HCT116 (cell line): ENCODE measurements around the gene AAMP. TPM values are rescaled to one million over a fixed set of nuclear protein-coding genes. Genes with fewer than 3 reads are reported as not detected.

Experiments
- ATAC-seq: fragments of 200-7000 bp; cut with Tn5 transposase; 2 replicates; pipeline ENCODE4 v1.9.1; 2020; ENCODE audit warnings: mild to moderate bottlenecking, moderate library complexity
- BruUV-seq: library from RNA; stranded (reverse); fragments of 400-500 nt; replicated peaks from 2 replicates; lab custom pipeline; 2021; lab: Mats Ljungman, UMichigan
- CTCF ChIA-PET: fragments of 300-600 bp; sonication (Branson Sonifier 250); formaldehyde crosslinking; loops from one replicate; lab custom pipeline; 2021; ENCODE audit warnings: antibody characterized with exemption; lab: Charles Lee
- POLR2A ChIA-PET: fragments of 300-600, 350-600 bp; sonication (Branson Sonifier 250); formaldehyde crosslinking; loops from one replicate; lab custom pipeline; 2021; ENCODE audit warnings: antibody characterized with exemption; lab: Charles Lee
- RAD21 ChIA-PET, 2 experiments: fragments of 300-600 bp; sonication (Branson Sonifier 250); formaldehyde crosslinking; loops; one replicate each; lab custom pipeline; 2023; ENCODE audit warnings: low total read pairs in 2 of 2; ENCODE audit not compliant: uncharacterized antibody in 2 of 2, unreplicated experiment in 2 of 2, low non-redundant PET in 1 of 2; lab: Charles Lee
- DNase-seq: peaks from one replicate; pipeline ENCODE4 v3.0.0-alpha.2; 2010; ENCODE audit warnings: low read depth, low spot score
- H2AFZ ChIP-seq: fragments of 200-600 bp; shearing (Covaris generic), sonication (generic); 2 replicates; pipeline ENCODE4 v1.6.1; 2017; ENCODE audit warnings: low read depth, mixed run types, mixed read lengths, antibody characterized with exemption, low read length; ENCODE audit not compliant: poor library complexity, severe bottlenecking
- H3K27ac ChIP-seq: 2 replicates; pipeline ENCODE4 v1.5.1; 2012; ENCODE audit warnings: low read depth, low read length
- H3K27me3 ChIP-seq: fragments of 200-600 bp; sonication (generic); 2 replicates; pipeline ENCODE4 v1.6.1; 2016; ENCODE audit warnings: mixed run types, low read length, mixed read lengths; ENCODE audit not compliant: insufficient read depth
- H3K36me3 ChIP-seq, 2 experiments: fragments of 200-500 bp in 1 of 2; fragments of 200-600 bp in 1 of 2; sonication (Bioruptor generic) in 1 of 2; sonication (generic) in 1 of 2; 2 replicates each; pipeline versions ENCODE4 v1.5.1 to v1.6.1; 2014 to 2016; ENCODE audit warnings: low read length in 2 of 2, inconsistent platforms in 1 of 2, mixed read lengths in 1 of 2, mixed run types in 1 of 2; ENCODE audit not compliant: insufficient read depth in 2 of 2, control insufficient read depth in 1 of 2
- H3K4me1 ChIP-seq, 2 experiments: fragments of 200-600 bp in 1 of 2; sonication (generic) in 1 of 2; 2 replicates each; pipeline versions ENCODE4 v1.5.1 to v1.6.1; 2012 to 2017; ENCODE audit warnings: low read length in 2 of 2, inconsistent platforms in 1 of 2, mild to moderate bottlenecking in 1 of 2, mixed read lengths in 1 of 2, mixed run types in 1 of 2, moderate library complexity in 1 of 2; ENCODE audit not compliant: insufficient read depth in 2 of 2, control insufficient read depth in 1 of 2
- H3K4me2 ChIP-seq: fragments of 200-600 bp; sonication (generic); 2 replicates; pipeline ENCODE4 v1.6.1; 2017; ENCODE audit warnings: mixed run types, low read length, mixed read lengths
- H3K4me3 ChIP-seq, 2 experiments: fragments of 200-600 bp in 1 of 2; sonication (generic) in 1 of 2; replicated peaks in 1 of 2; 2 replicates each; pipeline ENCODE4 v1.5.1; 2011 to 2016; ENCODE audit warnings: low read length in 2 of 2, control low read depth in 1 of 2, low read depth in 1 of 2, mild to moderate bottlenecking in 1 of 2, mixed read lengths in 1 of 2, mixed run types in 1 of 2
- H3K79me2 ChIP-seq: fragments of 200-600 bp; sonication (generic); 2 replicates; pipeline ENCODE4 v1.6.1; 2017; ENCODE audit warnings: mild to moderate bottlenecking, mixed run types, low read length, moderate library complexity, mixed read lengths; ENCODE audit not compliant: insufficient read depth
- H3K9ac ChIP-seq: fragments of 200-600 bp; sonication (generic); 2 replicates; pipeline ENCODE4 v1.6.1; 2016; ENCODE audit warnings: low read length, mixed read lengths
- H3K9me2 ChIP-seq: fragments of 200-600 bp; sonication (generic), shearing (Covaris generic); 2 replicates; pipeline ENCODE4 v1.6.1; 2017; ENCODE audit warnings: mixed run types, mild to moderate bottlenecking, moderate library complexity; ENCODE audit not compliant: insufficient read depth
- H3K9me3 ChIP-seq, 2 experiments: fragments of 200-500 bp in 1 of 2; fragments of 200-600 bp in 1 of 2; sonication (Bioruptor generic) in 1 of 2; sonication (generic) in 1 of 2; 2 replicates each; pipeline ENCODE4 v1.6.1; 2014 to 2017; ENCODE audit warnings: low read length in 2 of 2, mixed read lengths in 2 of 2, inconsistent platforms in 1 of 2, low read depth in 1 of 2, mild to moderate bottlenecking in 1 of 2, mixed run types in 1 of 2, moderate library complexity in 1 of 2; ENCODE audit not compliant: control insufficient read depth in 1 of 2, insufficient read depth in 1 of 2
- H4K20me1 ChIP-seq: fragments of 200-600 bp; sonication (generic), shearing (Covaris generic); 2 replicates; pipeline ENCODE4 v1.6.1; 2017; ENCODE audit warnings: mixed run types, mild to moderate bottlenecking, moderate library complexity; ENCODE audit not compliant: insufficient read depth
- ATF3 ChIP-seq: IDR thresholded peaks from 2 replicates; pipeline ENCODE4 v1.6.1; 2012
- CBX3 ChIP-seq: IDR thresholded peaks from 2 replicates; pipeline ENCODE4 v1.6.1; 2012; ENCODE audit warnings: low read depth
- EGR1 ChIP-seq: IDR thresholded peaks from 2 replicates; pipeline ENCODE4 v1.6.1; 2012; ENCODE audit warnings: low read depth
- EZH2phosphoT487 ChIP-seq: fragments of 200-600 bp; IDR thresholded peaks from 2 replicates; pipeline ENCODE4 v1.6.1; 2018; ENCODE audit warnings: antibody characterized with exemption, borderline replicate concordance
- FOSL1 ChIP-seq: IDR thresholded peaks from 2 replicates; pipeline ENCODE4 v1.6.1; 2012; ENCODE audit warnings: low read depth
- POLR2AphosphoS5 ChIP-seq: IDR thresholded peaks from 2 replicates; pipeline ENCODE4 v1.6.1; 2011; ENCODE audit warnings: mild to moderate bottlenecking, low read depth, low read length, moderate library complexity
- RAD21 ChIP-seq: IDR thresholded peaks from 2 replicates; pipeline ENCODE4 v1.6.1; 2012; ENCODE audit warnings: low read depth, mild to moderate bottlenecking
- SIN3A ChIP-seq: IDR thresholded peaks from 2 replicates; pipeline ENCODE4 v1.6.1; 2012; ENCODE audit warnings: low read depth
- SP1 ChIP-seq: IDR thresholded peaks from 2 replicates; pipeline ENCODE4 v1.6.1; 2012; ENCODE audit warnings: low read depth
- YY1 ChIP-seq: IDR thresholded peaks from 2 replicates; pipeline ENCODE4 v1.6.1; 2011; ENCODE audit warnings: low read length, low read depth, moderate library complexity, mild to moderate bottlenecking; ENCODE audit not compliant: insufficient replicate concordance; ENCODE audit errors: extremely low read depth
- ZFX ChIP-seq: fragments of 450-650 bp; IDR thresholded peaks from 2 replicates; pipeline ENCODE4 v1.6.1; 2017
- ZNF274 ChIP-seq: fragments of 200-500 bp; sonication (Bioruptor generic); IDR thresholded peaks from 2 replicates; pipeline ENCODE4 v1.6.1; 2014; ENCODE audit warnings: mild to moderate bottlenecking, low read depth, low read length, inconsistent platforms
- intact Hi-C: fragments of 100-400 bp; cut with micrococcal nuclease; formaldehyde crosslinking; loops from 2 replicates; pipeline ENCODE4 v1.10.0; 2022
- total RNA-seq: library from RNA; stranded (reverse); gene quantifications from one replicate; pipeline ENCODE4 v1.2.1, GENCODE V29; 2021; ENCODE audit not compliant: unreplicated experiment
- TF ChIP-seq, protein P1 (sequence below), 3 experiments: fragments of 200-600 bp in 1 of 3; sonication (generic) in 1 of 3; IDR thresholded peaks in 2 of 3; conservative IDR thresholded peaks in 1 of 3; 2 replicates each; pipeline ENCODE4 v1.5.1; 2012 to 2017; ENCODE audit warnings: low read depth in 2 of 3, low read length in 2 of 3, antibody characterized with exemption in 1 of 3, borderline replicate concordance in 1 of 3, control low read depth in 1 of 3, mild to moderate bottlenecking in 1 of 3, mixed read lengths in 1 of 3, mixed run types in 1 of 3, moderate library complexity in 1 of 3; ENCODE audit not compliant: insufficient read depth in 1 of 3
- TF ChIP-seq, protein P2 (sequence below): IDR thresholded peaks from 2 replicates; pipeline ENCODE4 v1.6.1; 2011; ENCODE audit warnings: mild to moderate bottlenecking, low read length, moderate library complexity; ENCODE audit not compliant: insufficient replicate concordance; ENCODE audit errors: extremely low read depth
- TF ChIP-seq, protein P3 (sequence below): IDR thresholded peaks from 2 replicates; pipeline ENCODE4 v1.6.1; 2012; ENCODE audit warnings: low read depth

Gene AAMP
- total RNA-seq, 1 experiment from 2014 or later = 111 TPM

GRCh38 chr2:218280260-218280870 lies 10.4 kb upstream of the AAMP start:
- Histone ChIP-seq H3K4me2 (no peak overlapping the region), H4K20me1 (no peaks in the 10 kb centered on the region), H2AFZ (no peak overlapping the region), H3K36me3 (peaks cover 26 to 37% of the 10 kb centered on the region in 2 experiments; a peak in 3 of 4 replicates), H3K79me2 (peaks cover 34% of the 10 kb centered on the region), H3K4me1 (peaks cover 3 to 13% of the 10 kb centered on the region in 2 experiments; a peak in 2 of 4 replicates), H3K9me3 (no peaks in the 10 kb centered on the region), H3K9me2 (no peaks in the 10 kb centered on the region), H3K9ac (no peak overlapping the region), H3K27me3 (no peaks in the 10 kb centered on the region), H3K4me3 (no peak overlapping the region), H3K27ac (no peak overlapping the region)
- intact Hi-C loops = no loop called here
- TF ChIP-seq, protein P1, sequence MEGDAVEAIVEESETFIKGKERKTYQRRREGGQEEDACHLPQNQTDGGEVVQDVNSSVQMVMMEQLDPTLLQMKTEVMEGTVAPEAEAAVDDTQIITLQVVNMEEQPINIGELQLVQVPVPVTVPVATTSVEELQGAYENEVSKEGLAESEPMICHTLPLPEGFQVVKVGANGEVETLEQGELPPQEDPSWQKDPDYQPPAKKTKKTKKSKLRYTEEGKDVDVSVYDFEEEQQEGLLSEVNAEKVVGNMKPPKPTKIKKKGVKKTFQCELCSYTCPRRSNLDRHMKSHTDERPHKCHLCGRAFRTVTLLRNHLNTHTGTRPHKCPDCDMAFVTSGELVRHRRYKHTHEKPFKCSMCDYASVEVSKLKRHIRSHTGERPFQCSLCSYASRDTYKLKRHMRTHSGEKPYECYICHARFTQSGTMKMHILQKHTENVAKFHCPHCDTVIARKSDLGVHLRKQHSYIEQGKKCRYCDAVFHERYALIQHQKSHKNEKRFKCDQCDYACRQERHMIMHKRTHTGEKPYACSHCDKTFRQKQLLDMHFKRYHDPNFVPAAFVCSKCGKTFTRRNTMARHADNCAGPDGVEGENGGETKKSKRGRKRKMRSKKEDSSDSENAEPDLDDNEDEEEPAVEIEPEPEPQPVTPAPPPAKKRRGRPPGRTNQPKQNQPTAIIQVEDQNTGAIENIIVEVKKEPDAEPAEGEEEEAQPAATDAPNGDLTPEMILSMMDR (IDR thresholded peaks at IDR 0.05 in 2 of 3, conservative IDR thresholded peaks at IDR 0.05 in 1 of 3; ENCODE audit: borderline replicate concordance in 1 of 3, insufficient read depth in 1 of 3, low read depth in 2 of 3, low read length in 2 of 3) = no peak
- TF ChIP-seq YY1 = no peak
- no peak for TF ChIP-seq SP1
- TF ChIP-seq, protein P2, sequence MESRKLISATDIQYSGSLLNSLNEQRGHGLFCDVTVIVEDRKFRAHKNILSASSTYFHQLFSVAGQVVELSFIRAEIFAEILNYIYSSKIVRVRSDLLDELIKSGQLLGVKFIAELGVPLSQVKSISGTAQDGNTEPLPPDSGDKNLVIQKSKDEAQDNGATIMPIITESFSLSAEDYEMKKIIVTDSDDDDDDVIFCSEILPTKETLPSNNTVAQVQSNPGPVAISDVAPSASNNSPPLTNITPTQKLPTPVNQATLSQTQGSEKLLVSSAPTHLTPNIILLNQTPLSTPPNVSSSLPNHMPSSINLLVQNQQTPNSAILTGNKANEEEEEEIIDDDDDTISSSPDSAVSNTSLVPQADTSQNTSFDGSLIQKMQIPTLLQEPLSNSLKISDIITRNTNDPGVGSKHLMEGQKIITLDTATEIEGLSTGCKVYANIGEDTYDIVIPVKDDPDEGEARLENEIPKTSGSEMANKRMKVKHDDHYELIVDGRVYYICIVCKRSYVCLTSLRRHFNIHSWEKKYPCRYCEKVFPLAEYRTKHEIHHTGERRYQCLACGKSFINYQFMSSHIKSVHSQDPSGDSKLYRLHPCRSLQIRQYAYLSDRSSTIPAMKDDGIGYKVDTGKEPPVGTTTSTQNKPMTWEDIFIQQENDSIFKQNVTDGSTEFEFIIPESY = no peak
- no peak for TF ChIP-seq EZH2phosphoT487
- no peak for TF ChIP-seq ATF3
- no peak for TF ChIP-seq RAD21
- no peak for TF ChIP-seq POLR2AphosphoS5
- TF ChIP-seq, protein P3, sequence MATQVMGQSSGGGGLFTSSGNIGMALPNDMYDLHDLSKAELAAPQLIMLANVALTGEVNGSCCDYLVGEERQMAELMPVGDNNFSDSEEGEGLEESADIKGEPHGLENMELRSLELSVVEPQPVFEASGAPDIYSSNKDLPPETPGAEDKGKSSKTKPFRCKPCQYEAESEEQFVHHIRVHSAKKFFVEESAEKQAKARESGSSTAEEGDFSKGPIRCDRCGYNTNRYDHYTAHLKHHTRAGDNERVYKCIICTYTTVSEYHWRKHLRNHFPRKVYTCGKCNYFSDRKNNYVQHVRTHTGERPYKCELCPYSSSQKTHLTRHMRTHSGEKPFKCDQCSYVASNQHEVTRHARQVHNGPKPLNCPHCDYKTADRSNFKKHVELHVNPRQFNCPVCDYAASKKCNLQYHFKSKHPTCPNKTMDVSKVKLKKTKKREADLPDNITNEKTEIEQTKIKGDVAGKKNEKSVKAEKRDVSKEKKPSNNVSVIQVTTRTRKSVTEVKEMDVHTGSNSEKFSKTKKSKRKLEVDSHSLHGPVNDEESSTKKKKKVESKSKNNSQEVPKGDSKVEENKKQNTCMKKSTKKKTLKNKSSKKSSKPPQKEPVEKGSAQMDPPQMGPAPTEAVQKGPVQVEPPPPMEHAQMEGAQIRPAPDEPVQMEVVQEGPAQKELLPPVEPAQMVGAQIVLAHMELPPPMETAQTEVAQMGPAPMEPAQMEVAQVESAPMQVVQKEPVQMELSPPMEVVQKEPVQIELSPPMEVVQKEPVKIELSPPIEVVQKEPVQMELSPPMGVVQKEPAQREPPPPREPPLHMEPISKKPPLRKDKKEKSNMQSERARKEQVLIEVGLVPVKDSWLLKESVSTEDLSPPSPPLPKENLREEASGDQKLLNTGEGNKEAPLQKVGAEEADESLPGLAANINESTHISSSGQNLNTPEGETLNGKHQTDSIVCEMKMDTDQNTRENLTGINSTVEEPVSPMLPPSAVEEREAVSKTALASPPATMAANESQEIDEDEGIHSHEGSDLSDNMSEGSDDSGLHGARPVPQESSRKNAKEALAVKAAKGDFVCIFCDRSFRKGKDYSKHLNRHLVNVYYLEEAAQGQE = no peak
- no peak for TF ChIP-seq FOSL1
- no peak for TF ChIP-seq ZNF274
- TF ChIP-seq SIN3A = no peak
- no peak for TF ChIP-seq ZFX
- no peak for TF ChIP-seq CBX3
- no peak for TF ChIP-seq EGR1
- POLR2A ChIA-PET = interaction anchor here (0.5 kb wide), 1 partner anchor 113 kb away, joined by 5 read pairs; no protein-coding TSS in a partner anchor
- BruUV-seq = no TSS peak
- RAD21 ChIA-PET = no interaction called here
- CTCF ChIA-PET = no interaction called here
- ATAC-seq (no peak), DNase-seq (no peak)
